ENCODE data around the gene VN1R4.
"Not testable (repeated sequence)": the region's sequence is repeated elsewhere in the genome, so short reads cannot be mapped to it uniquely, and the experiment has no call there.

VN1R4 gene

DNA sequence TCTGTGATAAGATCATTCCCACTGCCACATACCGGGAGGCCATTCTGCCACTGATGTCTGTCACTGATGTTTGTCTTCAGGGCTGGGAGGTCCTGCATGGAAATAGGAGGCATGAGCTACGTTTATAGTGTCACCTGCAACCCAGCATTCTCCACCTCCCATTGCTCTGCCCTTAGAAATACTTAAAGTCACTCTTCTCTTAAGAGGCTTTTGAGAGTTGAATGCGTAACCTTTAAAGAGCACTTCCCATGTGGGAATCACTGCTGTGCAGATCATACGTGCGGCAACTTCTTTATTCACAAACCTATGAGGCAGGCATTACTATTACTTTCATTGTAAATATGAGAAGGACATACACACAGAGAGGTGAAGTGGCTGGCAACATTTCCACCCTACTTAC, at the start of gene VN1R4:
TSS of gene VN1R4 (minus strand) at position 101 of the 400 bp plus-strand sequence. CDS start at position 43, 58 bp downstream.
- DNase-seq, result not testable (repeated sequence)

GRCh38 chr19:53311897-53312296, 44.4 kb upstream of the VN1R4 start:
- no peak for DNase-seq

- DNase-seq, result no peak
Observed at GRCh38 chr19:53311044-53311443, 43.5 kb upstream of the VN1R4 start.

- no peak for DNase-seq
Observed at GRCh38 chr19:53308339-53308811, 40.9 kb upstream of the VN1R4 start.

DNA sequence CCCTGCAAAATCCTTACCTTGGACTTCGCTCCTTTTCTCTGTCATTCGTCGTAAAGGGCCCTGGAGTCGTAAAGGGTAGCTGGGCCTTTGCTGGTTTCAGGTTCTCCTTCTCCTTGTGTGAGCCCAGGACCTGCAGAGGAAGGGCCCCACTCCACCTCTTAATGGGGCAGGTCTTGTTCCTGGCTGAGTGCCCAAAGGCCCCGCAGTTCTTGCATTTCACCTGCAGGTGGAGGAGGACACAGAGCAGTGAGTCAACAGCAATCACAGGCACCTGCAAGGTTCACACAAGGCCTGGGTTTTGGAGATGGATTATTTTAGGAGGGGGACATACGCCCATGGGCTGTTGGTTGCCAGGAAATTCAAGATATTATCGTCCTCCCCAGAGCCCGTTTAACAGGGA, 33.8 kb upstream of the VN1R4 start:
- not testable (repeated sequence) for DNase-seq

- DNase-seq, result no peak
Observed at GRCh38 chr19:53294786-53295441, 27.4 kb upstream of the VN1R4 start.

GRCh38 chr19:53290758-53291549, 23.4 kb upstream of the VN1R4 start:
- DNase-seq, result no peak

GRCh38 chr19:53285087-53285486, 17.6 kb upstream of the VN1R4 start:
- DNase-seq, result no peak

GRCh38 chr19:53281947-53282346, 14.4 kb upstream of the VN1R4 start:
- not testable (repeated sequence) for DNase-seq

DNA sequence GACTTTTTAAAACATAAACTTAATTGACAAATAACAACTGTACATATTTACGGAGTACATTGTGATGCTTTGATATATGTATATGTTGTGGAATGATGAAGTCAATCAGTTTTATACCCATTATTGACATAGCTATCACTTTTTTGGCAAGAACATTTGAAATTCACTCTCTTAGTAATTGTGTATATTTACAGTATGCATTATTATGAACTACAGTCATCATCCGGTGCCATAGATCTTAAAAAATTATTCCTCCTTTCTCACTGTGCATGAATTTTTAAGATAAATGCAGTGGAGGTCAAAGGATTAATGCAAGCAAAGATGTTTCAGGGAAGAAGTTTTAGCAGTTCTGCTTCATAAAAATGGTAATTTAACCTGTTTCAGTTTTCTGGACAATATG, 8.0 kb upstream of the VN1R4 start:
- no peak for DNase-seq

DNA sequence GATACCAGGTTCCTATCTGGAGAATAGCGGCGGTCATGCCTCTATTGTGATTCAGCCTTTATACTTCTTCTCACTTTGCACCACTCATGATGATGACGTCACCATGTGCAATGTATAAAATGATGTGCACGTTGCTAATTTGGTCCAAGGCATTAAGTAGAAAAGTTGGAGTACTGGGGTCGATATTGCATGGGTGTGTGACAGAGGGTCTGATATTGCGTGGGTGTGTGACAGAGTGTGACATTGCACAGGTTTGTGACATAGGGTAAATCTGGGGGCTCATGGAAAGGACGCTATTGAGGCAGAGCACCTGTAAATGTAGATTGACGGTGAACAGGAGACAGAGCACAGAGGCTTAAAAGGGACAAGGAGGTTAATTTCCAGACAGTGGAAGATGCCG, 4.5 kb upstream of the VN1R4 start:
- no peak for DNase-seq

GRCh38 chr19:53269861-53270260, 2.3 kb upstream of the VN1R4 start:
- not testable (repeated sequence) for DNase-seq

DNA sequence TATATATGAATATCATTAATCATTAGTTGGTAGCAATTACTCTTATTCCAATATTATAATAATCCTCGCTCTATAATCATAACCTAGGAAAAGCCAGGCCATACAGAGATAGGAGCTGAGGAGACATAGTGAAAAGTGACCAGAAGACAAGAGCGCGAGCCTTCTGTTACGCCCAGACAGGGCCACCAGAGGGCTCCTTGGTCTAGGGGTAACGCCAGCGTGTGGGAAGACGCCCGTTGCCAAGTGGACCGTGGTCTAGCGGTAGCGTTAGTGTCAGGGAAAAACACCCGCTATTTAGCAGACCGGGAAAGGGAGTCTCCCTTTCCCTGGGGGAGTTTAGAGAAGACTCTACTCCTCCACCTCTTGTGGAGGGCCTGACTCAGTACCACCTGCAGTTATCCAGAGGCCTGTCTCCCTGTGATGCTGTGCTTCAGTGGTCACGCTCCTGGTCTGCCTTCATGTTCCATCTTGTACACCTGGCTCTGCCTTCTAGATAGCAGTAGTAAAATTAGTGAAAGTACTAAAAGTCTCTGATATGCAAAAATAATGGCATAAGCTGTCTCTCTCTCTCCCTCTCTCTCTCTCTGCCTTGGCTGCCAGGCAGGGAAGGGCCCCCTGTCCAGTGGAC, 9.7 kb downstream of the VN1R4 start, which contains the start of gene VN1R2:
TSS of gene VN1R2 (plus strand) at position 578 of the 628 bp plus-strand sequence. CDS start 84 bp downstream, outside the sequence.
- not testable (repeated sequence) for DNase-seq

DNA sequence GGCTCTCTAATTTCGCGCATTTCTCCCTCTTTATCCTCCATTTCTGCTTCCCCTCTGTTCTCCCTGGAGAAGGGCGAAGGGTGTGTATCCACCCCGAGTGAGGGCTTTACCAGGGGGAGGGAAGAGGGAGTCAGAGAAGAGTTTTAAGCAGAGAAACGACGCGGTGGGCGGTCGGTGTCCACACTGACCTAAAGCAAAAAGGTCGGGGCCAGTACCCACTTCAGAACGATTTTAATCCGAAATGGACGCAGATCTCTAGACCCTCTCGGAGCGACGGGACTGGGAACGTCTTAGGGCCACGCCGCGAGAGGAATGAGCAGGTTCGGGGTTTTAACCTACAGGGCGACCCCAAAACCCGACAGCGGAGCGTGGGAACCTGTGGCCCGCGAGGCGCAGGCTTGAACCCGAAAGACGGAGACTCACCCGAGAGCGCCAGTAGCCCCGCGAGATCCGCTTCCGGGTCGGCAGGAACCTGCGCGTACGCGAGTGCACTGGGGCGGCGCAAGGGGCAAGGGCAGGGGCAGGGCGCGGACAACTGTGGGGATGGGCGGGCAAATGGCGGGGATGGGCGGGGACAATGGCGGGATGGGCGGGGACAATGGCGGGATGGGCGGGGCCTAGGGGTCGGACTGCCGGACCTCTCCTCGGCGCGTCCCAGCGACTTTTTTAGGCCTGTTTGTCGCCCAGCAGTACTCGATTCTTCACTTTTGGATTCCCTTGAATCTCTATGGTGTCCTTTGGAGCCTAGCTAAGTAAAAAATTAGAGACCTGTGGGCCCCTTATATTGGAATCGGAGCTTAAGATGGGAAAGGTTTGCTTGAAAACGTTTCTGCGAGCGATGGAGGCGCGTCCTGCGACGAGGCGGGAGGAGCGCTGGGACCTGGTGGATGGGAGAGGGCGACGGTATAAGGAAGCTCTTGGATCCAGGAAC, 12.8 kb downstream of the VN1R4 start, which contains the start of gene ZNF677:
TSS of gene ZNF677 (minus strand) at position 463 of the 931 bp plus-strand sequence. CDS start 3,323 bp downstream, outside the sequence.
- DNase-seq, result no peak

- DNase-seq, result no peak
Observed at GRCh38 chr19:53246498-53246897, 21.0 kb downstream of the VN1R4 start.

DNA sequence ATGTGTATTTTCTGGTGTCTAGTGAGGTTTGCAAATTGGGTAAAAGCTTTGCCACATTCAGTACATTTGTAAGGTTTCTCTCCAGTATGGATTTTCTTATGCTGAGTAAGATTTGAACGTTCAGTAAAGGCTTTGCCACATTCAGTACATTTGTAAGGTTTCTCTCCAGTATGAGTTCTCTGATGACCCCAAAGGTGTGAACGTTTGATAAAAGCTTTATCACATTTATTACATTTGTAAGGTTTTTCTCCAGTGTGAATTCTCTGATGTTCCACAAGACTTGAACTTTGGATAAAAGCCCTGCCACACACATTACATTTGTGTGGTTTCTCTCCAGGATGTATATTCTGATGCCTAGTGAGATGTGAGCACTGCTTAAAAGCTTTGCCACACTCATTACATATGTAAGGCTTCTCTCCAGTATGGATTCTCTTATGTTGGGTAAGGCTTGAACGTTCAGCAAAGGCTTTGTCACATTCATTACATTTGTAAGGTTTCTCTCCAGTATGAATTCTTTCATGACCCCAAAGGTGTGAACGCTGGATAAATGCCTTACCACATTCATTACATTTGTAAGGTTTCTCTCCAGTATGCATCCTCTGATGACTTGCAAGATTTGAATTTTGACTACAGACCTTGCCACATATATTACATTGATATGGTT, 30.3 kb downstream of the VN1R4 start:
- no peak for DNase-seq

DNA sequence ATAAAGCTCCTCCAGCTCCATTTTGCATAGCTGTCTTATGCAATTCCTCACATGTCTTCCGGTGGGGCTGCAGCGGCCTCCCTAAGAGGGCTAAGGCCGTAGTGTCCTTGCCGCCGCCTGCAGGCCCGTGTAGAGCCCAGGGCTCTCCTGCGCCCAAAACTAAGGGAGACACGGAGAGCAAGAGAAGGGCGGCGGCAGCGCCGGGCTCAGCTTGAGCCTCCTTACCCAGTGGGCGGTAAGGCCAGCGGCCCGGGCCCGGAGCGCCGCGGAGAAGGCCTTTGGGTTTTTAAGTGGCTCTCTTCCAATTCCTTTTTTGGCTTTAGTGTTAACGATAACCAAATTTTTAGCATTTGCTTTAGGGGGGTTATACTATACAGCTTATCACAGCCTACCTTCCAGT, 42.9 kb downstream of the VN1R4 start:
- no peak for DNase-seq

GRCh38 chr19:53222716-53223115, 44.8 kb downstream of the VN1R4 start:
- not testable (repeated sequence) for DNase-seq
